ENCODE measurements around the gene PLA2G7. TPM values are rescaled to one million over a fixed set of nuclear protein-coding genes. Genes with fewer than 3 reads are reported as not detected.

PLA2G7 gene
- total RNA-seq, 4 donors from 2014 or later: 2.4 to 65.6 (median 3.8) TPM

DNA sequence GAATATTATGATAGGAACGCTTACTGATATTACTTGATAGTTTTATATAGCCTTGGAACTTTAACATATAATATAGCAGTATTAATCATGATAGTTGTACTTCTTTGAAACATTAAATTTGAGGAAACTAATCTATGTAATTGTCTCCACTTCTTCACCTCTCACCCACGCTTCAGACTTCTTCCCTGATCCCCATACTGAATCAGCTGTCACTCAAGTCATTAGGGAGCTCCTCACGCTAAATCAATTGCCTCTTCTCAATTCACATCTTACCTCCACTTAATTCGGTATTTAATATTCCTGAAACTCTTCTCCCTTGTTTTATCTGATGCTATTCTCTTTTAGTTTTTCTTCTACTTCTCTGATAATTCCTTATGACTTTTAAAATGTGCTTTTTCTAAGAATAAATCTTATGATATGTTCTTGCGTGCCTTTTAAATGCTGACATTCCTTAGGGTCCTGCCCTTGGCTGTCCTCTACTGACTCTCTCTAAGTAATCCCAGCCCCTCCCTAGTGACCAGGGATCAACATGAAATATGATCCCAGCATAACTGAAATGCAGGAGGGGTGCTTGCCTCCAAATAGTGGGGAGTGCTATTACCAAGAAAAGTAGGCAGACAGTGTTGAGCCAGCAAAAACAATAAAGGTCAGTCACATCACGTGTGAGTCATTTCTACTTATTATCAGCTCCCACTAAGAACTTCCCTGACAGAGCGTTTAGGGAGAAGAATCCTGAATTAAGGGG lies 21.5 kb upstream of the PLA2G7 start:
- TF ChIP-seq, protein P1, sequence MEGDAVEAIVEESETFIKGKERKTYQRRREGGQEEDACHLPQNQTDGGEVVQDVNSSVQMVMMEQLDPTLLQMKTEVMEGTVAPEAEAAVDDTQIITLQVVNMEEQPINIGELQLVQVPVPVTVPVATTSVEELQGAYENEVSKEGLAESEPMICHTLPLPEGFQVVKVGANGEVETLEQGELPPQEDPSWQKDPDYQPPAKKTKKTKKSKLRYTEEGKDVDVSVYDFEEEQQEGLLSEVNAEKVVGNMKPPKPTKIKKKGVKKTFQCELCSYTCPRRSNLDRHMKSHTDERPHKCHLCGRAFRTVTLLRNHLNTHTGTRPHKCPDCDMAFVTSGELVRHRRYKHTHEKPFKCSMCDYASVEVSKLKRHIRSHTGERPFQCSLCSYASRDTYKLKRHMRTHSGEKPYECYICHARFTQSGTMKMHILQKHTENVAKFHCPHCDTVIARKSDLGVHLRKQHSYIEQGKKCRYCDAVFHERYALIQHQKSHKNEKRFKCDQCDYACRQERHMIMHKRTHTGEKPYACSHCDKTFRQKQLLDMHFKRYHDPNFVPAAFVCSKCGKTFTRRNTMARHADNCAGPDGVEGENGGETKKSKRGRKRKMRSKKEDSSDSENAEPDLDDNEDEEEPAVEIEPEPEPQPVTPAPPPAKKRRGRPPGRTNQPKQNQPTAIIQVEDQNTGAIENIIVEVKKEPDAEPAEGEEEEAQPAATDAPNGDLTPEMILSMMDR (IDR thresholded peaks at IDR 0.05; ENCODE audit: low read depth): no peak

DNA sequence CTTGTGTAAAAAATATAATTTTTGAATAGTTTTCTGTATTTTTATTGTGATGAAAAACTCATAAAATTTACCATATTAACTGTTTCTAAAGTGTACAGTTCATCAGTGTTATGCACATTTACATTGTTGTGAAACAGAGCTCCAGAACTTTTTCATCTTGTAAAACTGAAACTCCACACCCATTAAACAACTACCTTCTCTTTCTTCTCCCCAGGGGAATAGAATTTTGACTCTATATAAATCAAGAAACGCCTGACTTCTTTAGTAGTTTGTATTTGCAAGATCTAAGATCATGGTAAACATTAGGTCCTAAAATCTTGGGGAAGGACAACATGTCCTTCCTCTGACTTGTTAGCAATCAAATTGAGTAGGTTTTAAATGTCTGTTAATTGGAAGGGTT lies 20.7 kb upstream of the PLA2G7 start:
- TF ChIP-seq, protein P1 (IDR thresholded peaks at IDR 0.05; ENCODE audit: low read depth): no peak

DNA sequence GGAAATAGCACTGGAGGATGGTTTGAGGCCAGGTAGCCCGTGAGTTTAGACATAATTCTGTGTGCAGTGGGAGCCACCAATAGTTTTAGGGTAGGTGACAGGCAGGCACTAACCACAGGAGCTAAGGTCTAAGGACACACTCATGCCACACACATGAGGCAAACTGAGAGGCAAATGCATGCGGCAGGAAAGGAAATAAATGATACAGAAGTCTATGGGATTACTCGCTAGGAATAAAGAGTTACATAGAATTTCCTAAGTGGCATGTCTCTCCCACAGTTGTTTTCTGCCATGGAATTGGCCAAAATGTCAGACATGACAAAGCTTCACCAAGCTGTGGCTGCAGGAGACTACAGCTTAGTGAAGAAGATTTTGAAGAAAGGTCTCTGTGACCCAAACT lies 16.5 kb upstream of the PLA2G7 start:
- TF ChIP-seq, protein P1 (IDR thresholded peaks at IDR 0.05; ENCODE audit: low read depth): no peak

DNA sequence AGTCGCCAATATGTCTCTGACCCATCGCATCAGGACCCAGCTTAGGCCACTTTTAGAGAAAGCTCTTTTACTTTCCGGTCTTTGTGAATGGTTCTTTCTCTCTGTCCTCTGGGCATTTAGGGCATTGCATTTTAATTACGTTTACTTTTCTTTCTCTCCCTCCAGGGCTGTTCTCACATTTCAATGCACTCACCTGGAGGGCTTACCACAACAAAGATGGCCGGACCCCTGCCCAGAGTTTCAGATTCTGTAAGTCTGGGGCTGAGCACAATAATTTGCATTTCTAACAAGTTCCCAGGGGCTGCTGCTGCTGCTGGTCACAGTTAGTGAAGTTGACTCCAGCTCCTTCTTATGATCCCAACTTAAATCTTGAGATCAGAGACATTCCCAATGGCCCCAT lies 14.6 kb upstream of the PLA2G7 start:
- TF ChIP-seq, protein P1 (IDR thresholded peaks at IDR 0.05; ENCODE audit: low read depth): no peak

GRCh38 chr6:46748940-46749503 lies 13.8 kb upstream of the PLA2G7 start:
- TF ChIP-seq, protein P1 (IDR thresholded peaks at IDR 0.05; ENCODE audit: low read depth): no peak

GRCh38 chr6:46746696-46747095 lies 11.5 kb upstream of the PLA2G7 start, which contains the start of gene ANKRD66:
TSS of gene ANKRD66 (plus strand) at chr6:46746933. CDS start at chr6:46751949, 5,016 bp downstream.
- TF ChIP-seq, protein P1 (IDR thresholded peaks at IDR 0.05; ENCODE audit: low read depth): no peak

- TF ChIP-seq, protein P1 (IDR thresholded peaks at IDR 0.05; ENCODE audit: low read depth): no peak
These were observed 10.8 kb upstream of the PLA2G7 start for GRCh38 chr6:46745973-46746372.

Data from subcutaneous adipose tissue (tissue), 4 donors.